ENCODE measurements around the gene POC1A.

POC1A gene

GRCh38 chr3:52150357-52150756 lies 3.9 kb downstream of the POC1A start:
- POLR2A ChIA-PET = interaction anchor here (0.5 kb wide), 1 partner anchor 184 kb away, joined by 3 read pairs; no protein-coding TSS in a partner anchor
- no peak for DNase-seq (ENCODE audit: extremely low spot score)
- TF ChIP-seq CTCF (IDR thresholded peaks at IDR 0.05; ENCODE audit: control extremely low read depth, extremely low read depth, low read depth, missing control alignments) = no peak
- CTCF ChIA-PET = interaction anchor here (1.3 to 1.6 kb wide), 4 partner anchors 27 to 148 kb away, joined by 3 to 13 read pairs (median 4); no protein-coding TSS in a partner anchor

- DNase-seq (ENCODE audit: extremely low spot score) = no peak
- ChIA-PET CTCF (interaction anchor here (1.3 to 1.6 kb wide), 4 partner anchors 26 to 148 kb away, joined by 3 to 13 read pairs (median 4); no protein-coding TSS in a partner anchor), POLR2A (interaction anchor here (0.5 kb wide), 1 partner anchor 183 kb away, joined by 3 read pairs; no protein-coding TSS in a partner anchor)
- no peak for TF ChIP-seq CTCF (IDR thresholded peaks at IDR 0.05; ENCODE audit: control extremely low read depth, extremely low read depth, low read depth, missing control alignments)
Measured at GRCh38 chr3:52149726-52150125, 4.5 kb downstream of the POC1A start.

GRCh38 chr3:52149021-52149420 lies 5.2 kb downstream of the POC1A start:
- DNase-seq (ENCODE audit: extremely low spot score) = no peak
- ChIA-PET CTCF (interaction anchor here (0.8 to 11.7 kb wide), 8 partner anchors 9 to 207 kb away, joined by 3 to 172 read pairs (median 4); partner anchors contain the start of genes ABHD14B, DUSP7 and RRP9), POLR2A (no interaction called here)
- no peak for TF ChIP-seq CTCF (IDR thresholded peaks at IDR 0.05; ENCODE audit: control extremely low read depth, extremely low read depth, low read depth, missing control alignments)

GRCh38 chr3:52147804-52148203 lies 6.4 kb downstream of the POC1A start:
- POLR2A ChIA-PET = no interaction called here
- TF ChIP-seq CTCF (IDR thresholded peaks at IDR 0.05; ENCODE audit: control extremely low read depth, extremely low read depth, low read depth, missing control alignments) = no peak
- CTCF ChIA-PET = interaction anchor here (1.1 to 11.7 kb wide), 5 partner anchors 10 to 145 kb away, joined by 3 to 172 read pairs (median 5); partner anchors contain the start of gene DUSP7
- no peak for DNase-seq (ENCODE audit: extremely low spot score)

- POLR2A ChIA-PET = no interaction called here
- TF ChIP-seq CTCF (IDR thresholded peaks at IDR 0.05; ENCODE audit: control extremely low read depth, extremely low read depth, low read depth, missing control alignments) = no peak
- CTCF ChIA-PET = interaction anchor here (0.6 to 11.7 kb wide), 7 partner anchors 10 to 149 kb away, joined by 3 to 172 read pairs (median 4); partner anchors contain the start of gene DUSP7
- no peak for DNase-seq (ENCODE audit: extremely low spot score)
Measured at GRCh38 chr3:52146811-52147210, 7.4 kb downstream of the POC1A start.

GRCh38 chr3:52146189-52146588 lies 8.0 kb downstream of the POC1A start:
- CTCF ChIA-PET = interaction anchor here (0.9 to 11.7 kb wide), 8 partner anchors 11 to 148 kb away, joined by 3 to 172 read pairs (median 8); partner anchors contain the start of gene DUSP7
- POLR2A ChIA-PET = no interaction called here
- TF ChIP-seq CTCF (IDR thresholded peaks at IDR 0.05; ENCODE audit: control extremely low read depth, extremely low read depth, low read depth, missing control alignments) = no peak
- DNase-seq (ENCODE audit: extremely low spot score) = no peak
